Hippocampal formation (tissue), 2 donors: ENCODE results near the gene NFATC3.

Experiments used
- DNase-seq, 2 donors: peaks; one replicate each; lab custom pipeline; 2025; lab: John Stamatoyannopoulos, UW

Gene NFATC3

GRCh38 chr16:68187505-68187904 lies 102.3 kb downstream of the NFATC3 start:
- no peak for DNase-seq

- DNase-seq: no peak
Measured at GRCh38 chr16:68188170-68188569, 103.0 kb downstream of the NFATC3 start.

GRCh38 chr16:68190081-68190480 lies 104.9 kb downstream of the NFATC3 start:
- DNase-seq: no peak

- peak in 1 of 2 donors; percentile 46 for DNase-seq
Measured at GRCh38 chr16:68190736-68191510, 105.8 kb downstream of the NFATC3 start.

- no peak for DNase-seq
Measured at GRCh38 chr16:68194251-68194650, 109.1 kb downstream of the NFATC3 start.

GRCh38 chr16:68197250-68197649 lies 112.1 kb downstream of the NFATC3 start:
- DNase-seq: no peak

GRCh38 chr16:68200088-68200783 lies 115.1 kb downstream of the NFATC3 start:
- peak in 1 of 2 donors; percentile 10 for DNase-seq

GRCh38 chr16:68202091-68202519 lies 116.9 kb downstream of the NFATC3 start:
- DNase-seq: peak in 1 of 2 donors; percentile 30

- DNase-seq: no peak
Measured at GRCh38 chr16:68206245-68206644, 121.1 kb downstream of the NFATC3 start.

GRCh38 chr16:68214726-68215125 lies 129.6 kb downstream of the NFATC3 start:
- DNase-seq: no peak

GRCh38 chr16:68215302-68215701 lies 130.1 kb downstream of the NFATC3 start:
- no peak for DNase-seq

GRCh38 chr16:68216240-68216639 lies 131.1 kb downstream of the NFATC3 start:
- DNase-seq: no peak

- DNase-seq: no peak
Measured at GRCh38 chr16:68217506-68217905, 132.3 kb downstream of the NFATC3 start.

GRCh38 chr16:68219725-68220351 lies 134.7 kb downstream of the NFATC3 start:
- DNase-seq: no peak

- DNase-seq: no peak
Measured at GRCh38 chr16:68223072-68223471, 137.9 kb downstream of the NFATC3 start.

- no peak for DNase-seq
Measured at GRCh38 chr16:68226116-68226515, 140.9 kb downstream of the NFATC3 start.

- DNase-seq: no peak
Measured at GRCh38 chr16:68227183-68227793, 142.1 kb downstream of the NFATC3 start.

- DNase-seq: no peak
Measured at GRCh38 chr16:68227850-68228553, 142.8 kb downstream of the NFATC3 start.

- no peak for DNase-seq
Measured at GRCh38 chr16:68228652-68229051, 143.5 kb downstream of the NFATC3 start.

GRCh38 chr16:68229431-68230175 lies 144.4 kb downstream of the NFATC3 start:
- DNase-seq: peak; percentile 27 to 70

GRCh38 chr16:68230176-68230571 lies 145.0 kb downstream of the NFATC3 start:
- no peak for DNase-seq
